Mammary epithelial cell (primary cell): ENCODE results near the gene CDK14.

Experiments used
- CTCF ChIP-seq, 2 donors: IDR thresholded peaks in 1 of 2; conservative IDR thresholded peaks in 1 of 2; 2 replicates each; pipeline ENCODE4 v1.5.1; 2011 to 2012; ENCODE audit warnings: inconsistent platforms in 2 of 2, low read length in 2 of 2, mild to moderate bottlenecking in 2 of 2, control low read depth in 1 of 2, low read depth in 1 of 2; ENCODE audit not compliant: insufficient read depth in 1 of 2; ENCODE audit errors: extremely low read depth in 1 of 2
- EZH2 ChIP-seq: IDR thresholded peaks from 2 replicates; pipeline ENCODE4 v1.6.1; 2012; ENCODE audit warnings: low read length, inconsistent platforms, borderline replicate concordance

DNA sequence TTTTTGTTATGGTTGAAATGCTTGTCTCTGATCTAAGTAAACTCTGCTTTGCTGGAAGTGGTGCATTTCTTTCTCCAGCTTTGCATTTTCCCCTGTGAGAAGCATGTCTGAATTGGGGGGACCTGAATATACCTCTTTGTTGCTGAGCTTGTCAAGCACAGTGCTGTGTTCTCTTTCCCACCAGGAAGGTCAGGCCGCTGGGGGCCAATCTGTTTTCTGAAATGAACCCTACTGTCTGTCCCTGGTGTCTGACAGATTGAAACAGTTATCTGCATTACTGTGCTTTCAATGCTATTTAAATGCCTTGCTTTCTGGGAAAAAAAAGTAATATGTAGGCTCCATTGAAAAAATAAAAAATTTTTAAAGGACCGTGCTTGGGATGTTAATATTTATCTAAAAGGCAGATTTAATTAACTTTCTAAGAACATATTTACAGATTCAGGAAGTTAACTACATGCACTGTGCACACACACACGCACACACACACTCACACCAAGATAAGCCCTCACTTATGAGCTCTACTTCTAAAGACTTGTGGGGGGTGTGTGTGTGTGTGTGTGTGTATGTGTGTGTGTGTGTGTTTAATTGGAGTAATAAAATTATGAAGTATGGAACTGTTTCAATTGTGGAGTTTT lies 541.1 kb downstream of the CDK14 start:
- TF ChIP-seq CTCF (conservative IDR thresholded peaks at IDR 0.05 in 1 of 2, IDR thresholded peaks at IDR 0.05 in 1 of 2; ENCODE audit: extremely low read depth in 1 of 2, insufficient read depth in 1 of 2, low read depth in 1 of 2, low read length in 2 of 2) (no peak), EZH2 (no peak)
